ENCODE results near the gene DVL2. TPM values are rescaled to one million over a fixed set of nuclear protein-coding genes. Genes with fewer than 3 reads are reported as not detected.

DVL2 gene
- total and polyA plus RNA-seq, 9 donors, result 8.2 to 80.6 (median 55.8) TPM

DNA sequence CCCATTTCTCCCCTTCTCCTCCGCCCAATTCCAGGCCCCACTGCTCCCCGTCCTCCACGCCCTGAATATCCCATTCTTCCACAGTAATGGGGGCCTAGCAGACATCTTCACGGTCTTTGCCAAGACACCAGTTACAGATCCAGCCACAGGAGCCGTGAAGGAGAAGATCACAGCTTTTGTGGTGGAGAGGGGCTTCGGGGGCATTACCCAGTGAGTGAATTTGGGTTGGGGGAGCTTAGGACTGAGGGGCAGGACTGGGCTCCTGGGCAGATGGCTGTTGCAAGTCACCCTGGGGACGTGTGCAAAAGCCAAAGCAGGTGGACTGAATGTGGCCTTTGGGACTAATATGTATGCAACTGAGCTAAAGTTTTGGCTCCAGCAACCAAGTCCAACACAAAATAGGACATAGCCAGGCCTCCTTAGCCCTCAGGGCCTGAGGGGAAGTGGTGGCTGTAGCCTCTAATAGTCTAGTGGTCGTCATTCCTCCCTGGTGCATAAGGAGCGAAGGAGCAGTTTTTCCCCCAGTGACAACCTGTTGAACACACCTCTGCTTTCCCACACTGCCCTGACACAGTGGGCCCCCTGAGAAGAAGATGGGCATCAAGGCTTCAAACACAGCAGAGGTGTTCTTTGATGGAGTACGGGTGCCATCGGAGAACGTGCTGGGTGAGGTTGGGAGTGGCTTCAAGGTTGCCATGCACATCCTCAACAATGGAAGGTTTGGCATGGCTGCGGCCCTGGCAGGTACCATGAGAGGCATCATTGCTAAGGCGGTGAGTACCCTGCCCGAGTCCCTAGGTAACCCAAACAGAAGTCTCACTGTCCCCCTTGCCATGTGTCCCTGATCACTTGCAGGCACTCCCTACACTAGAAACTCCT, 12.0 kb downstream of the DVL2 start:
- no peaks in the 10 kb centered on the region for H3K9me3 ChIP-seq
- intact Hi-C loops (cut with DNase I), result no loop called here
- DNase-seq, result peak in 1 of 5 donors; percentile 38
- H3K36me3 ChIP-seq, result no peaks in the 10 kb centered on the region
- H3K27me3 ChIP-seq, result no peaks in the 10 kb centered on the region
- WGBS, 3 donors, result 71 to 73% (median 72%) methylated on average over 15 of the region's 15 CpGs
- no peak overlapping the region for H3K4me3 ChIP-seq
- peaks cover 10% of the 10 kb centered on the region for H3K4me1 ChIP-seq (ENCODE audit: insufficient read depth)
- H3K27ac ChIP-seq, result no peak overlapping the region
- TF ChIP-seq POLR2A (IDR thresholded peaks at IDR 0.05) (no peak), CTCF (IDR thresholded peaks at IDR 0.05) (no peak)

DNA sequence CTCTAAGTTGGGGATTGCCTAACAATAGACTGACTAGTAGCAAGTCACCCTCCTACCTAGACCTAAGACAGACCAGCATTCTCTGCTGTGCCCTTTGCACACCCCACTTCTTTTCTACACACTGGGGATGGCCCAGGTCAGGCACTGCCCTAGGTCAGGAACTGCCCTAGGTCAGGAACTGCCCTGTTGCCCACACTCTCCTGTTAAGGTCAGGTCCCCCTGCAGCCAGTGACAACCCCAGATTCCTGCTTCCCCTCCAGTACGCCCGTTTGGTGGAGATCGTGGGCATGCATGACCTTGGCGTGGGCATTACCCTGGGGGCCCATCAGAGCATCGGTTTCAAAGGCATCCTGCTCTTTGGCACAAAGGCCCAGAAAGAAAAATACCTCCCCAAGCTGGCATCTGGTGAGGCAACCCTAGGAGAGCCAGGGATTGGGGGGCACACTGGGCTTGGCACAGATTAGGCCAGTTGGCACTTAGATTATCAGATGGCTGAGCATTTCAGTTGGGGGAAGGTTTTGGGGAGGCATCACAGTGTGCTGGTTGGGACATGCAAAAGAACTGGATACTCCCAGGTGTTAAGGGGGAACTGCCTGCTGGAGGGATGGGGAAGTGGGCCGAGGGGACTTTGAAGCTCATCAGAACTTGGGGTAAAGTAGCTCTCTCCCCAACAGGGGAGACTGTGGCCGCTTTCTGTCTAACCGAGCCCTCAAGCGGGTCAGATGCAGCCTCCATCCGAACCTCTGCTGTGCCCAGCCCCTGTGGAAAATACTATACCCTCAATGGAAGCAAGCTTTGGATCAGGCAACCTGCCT, 12.8 kb downstream of the DVL2 start:
- Histone ChIP-seq H3K27me3 (no peaks in the 10 kb centered on the region), H3K27ac (no peak overlapping the region), H3K36me3 (no peaks in the 10 kb centered on the region), H3K4me1 (ENCODE audit: insufficient read depth) (peaks cover 12% of the 10 kb centered on the region), H3K9me3 (no peaks in the 10 kb centered on the region), H3K4me3 (no peak overlapping the region)
- 57 to 70% (median 63%) methylated on average over 10 of the region's 10 CpGs for WGBS, 3 donors
- TF ChIP-seq EP300 (IDR thresholded peaks at IDR 0.05) (no peak), CTCF (IDR thresholded peaks at IDR 0.05) (no peak), POLR2A (IDR thresholded peaks at IDR 0.05) (no peak)
- DNase-seq, result peak in 1 of 5 donors; percentile 27
- intact Hi-C loops (cut with DNase I), result no loop called here

DNA sequence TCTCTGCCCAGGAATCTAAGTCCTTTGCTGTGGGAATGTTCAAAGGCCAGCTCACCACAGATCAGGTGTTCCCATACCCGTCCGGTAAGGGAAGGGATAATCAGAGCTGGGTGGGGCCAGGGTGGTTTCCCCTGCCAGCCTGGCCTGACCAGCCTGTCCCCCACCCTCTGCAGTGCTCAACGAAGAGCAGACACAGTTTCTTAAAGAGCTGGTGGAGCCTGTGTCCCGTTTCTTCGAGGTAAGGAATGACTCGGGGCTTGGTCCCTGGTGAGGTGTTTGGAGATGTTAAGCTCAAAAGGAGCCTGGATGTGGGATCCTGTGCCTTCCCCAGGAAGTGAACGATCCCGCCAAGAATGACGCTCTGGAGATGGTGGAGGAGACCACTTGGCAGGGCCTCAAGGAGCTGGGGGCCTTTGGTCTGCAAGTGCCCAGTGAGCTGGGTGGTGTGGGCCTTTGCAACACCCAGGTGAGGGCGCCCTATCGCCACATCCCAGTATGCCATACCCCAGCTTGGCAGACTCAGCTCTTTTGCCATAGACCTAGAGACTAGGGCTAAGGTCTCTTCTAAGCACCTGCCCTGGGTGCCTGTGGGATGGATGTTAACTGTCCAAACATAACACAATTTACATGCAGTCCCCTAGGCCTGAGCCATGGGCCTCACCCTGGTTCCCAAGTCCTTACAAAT, 13.6 kb downstream of the DVL2 start:
- peak overlapping the region; percentile 98 for H3K4me3 ChIP-seq
- H3K9me3 ChIP-seq, result no peaks in the 10 kb centered on the region
- no peaks in the 10 kb centered on the region for H3K36me3 ChIP-seq
- WGBS, 3 donors, result 20 to 25% (median 22%) methylated on average over 9 to 11 of the region's 11 CpGs
- peaks cover 13% of the 10 kb centered on the region for H3K4me1 ChIP-seq (ENCODE audit: insufficient read depth)
- DNase-seq, result peak in 3 of 5 donors; percentile 59 to 67 (median 61)
- intact Hi-C loops (cut with DNase I), result no loop called here
- no peaks in the 10 kb centered on the region for H3K27me3 ChIP-seq
- peak overlapping the region; percentile 92 to 95 for H3K27ac ChIP-seq
- TF ChIP-seq POLR2A (IDR thresholded peaks at IDR 0.05), result no peak
- TF ChIP-seq CTCF (IDR thresholded peaks at IDR 0.05), result no peak
- TF ChIP-seq EP300 (IDR thresholded peaks at IDR 0.05), result no peak

All from ovary (tissue), 9 donors.